HCT116 (cell line): ENCODE measurements around the gene CROCC. TPM values are rescaled to one million over a fixed set of nuclear protein-coding genes. Genes with fewer than 3 reads are reported as not detected.
"Not testable (repeated sequence)": the region's sequence is repeated elsewhere in the genome, so short reads cannot be mapped to it uniquely, and the experiment has no call there.

Source experiments
- ATAC-seq: fragments of 200-7000 bp; cut with Tn5 transposase; 2 replicates; pipeline ENCODE4 v1.9.1; 2020; ENCODE audit warnings: mild to moderate bottlenecking, moderate library complexity
- BruUV-seq: library from RNA; stranded (reverse); fragments of 400-500 nt; replicated peaks from 2 replicates; lab custom pipeline; 2021; lab: Mats Ljungman, UMichigan
- CTCF ChIA-PET: fragments of 300-600 bp; sonication (Branson Sonifier 250); formaldehyde crosslinking; loops from one replicate; lab custom pipeline; 2021; ENCODE audit warnings: antibody characterized with exemption; lab: Charles Lee
- POLR2A ChIA-PET: fragments of 300-600, 350-600 bp; sonication (Branson Sonifier 250); formaldehyde crosslinking; loops from one replicate; lab custom pipeline; 2021; ENCODE audit warnings: antibody characterized with exemption; lab: Charles Lee
- RAD21 ChIA-PET, 2 experiments: fragments of 300-600 bp; sonication (Branson Sonifier 250); formaldehyde crosslinking; loops; one replicate each; lab custom pipeline; 2023; ENCODE audit warnings: low total read pairs in 2 of 2; ENCODE audit not compliant: uncharacterized antibody in 2 of 2, unreplicated experiment in 2 of 2, low non-redundant PET in 1 of 2; lab: Charles Lee
- DNase-seq: peaks from one replicate; pipeline ENCODE4 v3.0.0-alpha.2; 2010; ENCODE audit warnings: low read depth, low spot score
- H2AFZ ChIP-seq: fragments of 200-600 bp; shearing (Covaris generic), sonication (generic); 2 replicates; pipeline ENCODE4 v1.6.1; 2017; ENCODE audit warnings: low read depth, mixed run types, mixed read lengths, antibody characterized with exemption, low read length; ENCODE audit not compliant: poor library complexity, severe bottlenecking
- H3K27ac ChIP-seq: 2 replicates; pipeline ENCODE4 v1.5.1; 2012; ENCODE audit warnings: low read depth, low read length
- H3K27me3 ChIP-seq: fragments of 200-600 bp; sonication (generic); 2 replicates; pipeline ENCODE4 v1.6.1; 2016; ENCODE audit warnings: mixed run types, low read length, mixed read lengths; ENCODE audit not compliant: insufficient read depth
- H3K36me3 ChIP-seq, 2 experiments: fragments of 200-500 bp in 1 of 2; fragments of 200-600 bp in 1 of 2; sonication (Bioruptor generic) in 1 of 2; sonication (generic) in 1 of 2; 2 replicates each; pipeline versions ENCODE4 v1.5.1 to v1.6.1; 2014 to 2016; ENCODE audit warnings: low read length in 2 of 2, inconsistent platforms in 1 of 2, mixed read lengths in 1 of 2, mixed run types in 1 of 2; ENCODE audit not compliant: insufficient read depth in 2 of 2, control insufficient read depth in 1 of 2
- H3K4me1 ChIP-seq, 2 experiments: fragments of 200-600 bp in 1 of 2; sonication (generic) in 1 of 2; 2 replicates each; pipeline versions ENCODE4 v1.5.1 to v1.6.1; 2012 to 2017; ENCODE audit warnings: low read length in 2 of 2, inconsistent platforms in 1 of 2, mild to moderate bottlenecking in 1 of 2, mixed read lengths in 1 of 2, mixed run types in 1 of 2, moderate library complexity in 1 of 2; ENCODE audit not compliant: insufficient read depth in 2 of 2, control insufficient read depth in 1 of 2
- H3K4me2 ChIP-seq: fragments of 200-600 bp; sonication (generic); 2 replicates; pipeline ENCODE4 v1.6.1; 2017; ENCODE audit warnings: mixed run types, low read length, mixed read lengths
- H3K4me3 ChIP-seq, 2 experiments: fragments of 200-600 bp in 1 of 2; sonication (generic) in 1 of 2; replicated peaks in 1 of 2; 2 replicates each; pipeline ENCODE4 v1.5.1; 2011 to 2016; ENCODE audit warnings: low read length in 2 of 2, control low read depth in 1 of 2, low read depth in 1 of 2, mild to moderate bottlenecking in 1 of 2, mixed read lengths in 1 of 2, mixed run types in 1 of 2
- H3K79me2 ChIP-seq: fragments of 200-600 bp; sonication (generic); 2 replicates; pipeline ENCODE4 v1.6.1; 2017; ENCODE audit warnings: mild to moderate bottlenecking, mixed run types, low read length, moderate library complexity, mixed read lengths; ENCODE audit not compliant: insufficient read depth
- H3K9ac ChIP-seq: fragments of 200-600 bp; sonication (generic); 2 replicates; pipeline ENCODE4 v1.6.1; 2016; ENCODE audit warnings: low read length, mixed read lengths
- H3K9me2 ChIP-seq: fragments of 200-600 bp; sonication (generic), shearing (Covaris generic); 2 replicates; pipeline ENCODE4 v1.6.1; 2017; ENCODE audit warnings: mixed run types, mild to moderate bottlenecking, moderate library complexity; ENCODE audit not compliant: insufficient read depth
- H3K9me3 ChIP-seq, 2 experiments: fragments of 200-500 bp in 1 of 2; fragments of 200-600 bp in 1 of 2; sonication (Bioruptor generic) in 1 of 2; sonication (generic) in 1 of 2; 2 replicates each; pipeline ENCODE4 v1.6.1; 2014 to 2017; ENCODE audit warnings: low read length in 2 of 2, mixed read lengths in 2 of 2, inconsistent platforms in 1 of 2, low read depth in 1 of 2, mild to moderate bottlenecking in 1 of 2, mixed run types in 1 of 2, moderate library complexity in 1 of 2; ENCODE audit not compliant: control insufficient read depth in 1 of 2, insufficient read depth in 1 of 2
- H4K20me1 ChIP-seq: fragments of 200-600 bp; sonication (generic), shearing (Covaris generic); 2 replicates; pipeline ENCODE4 v1.6.1; 2017; ENCODE audit warnings: mixed run types, mild to moderate bottlenecking, moderate library complexity; ENCODE audit not compliant: insufficient read depth
- ELF1 ChIP-seq: IDR thresholded peaks from 2 replicates; pipeline ENCODE4 v1.6.1; 2012; ENCODE audit warnings: low read depth, borderline replicate concordance
- EZH2phosphoT487 ChIP-seq: fragments of 200-600 bp; IDR thresholded peaks from 2 replicates; pipeline ENCODE4 v1.6.1; 2018; ENCODE audit warnings: antibody characterized with exemption, borderline replicate concordance
- POLR2A ChIP-seq: IDR thresholded peaks from 2 replicates; pipeline ENCODE4 v1.7.0; 2011; ENCODE audit warnings: borderline replicate concordance; ENCODE audit not compliant: insufficient read depth, insufficient read length; ENCODE audit errors: extremely low read depth
- POLR2AphosphoS5 ChIP-seq: IDR thresholded peaks from 2 replicates; pipeline ENCODE4 v1.6.1; 2011; ENCODE audit warnings: mild to moderate bottlenecking, low read depth, low read length, moderate library complexity
- RAD21 ChIP-seq: IDR thresholded peaks from 2 replicates; pipeline ENCODE4 v1.6.1; 2012; ENCODE audit warnings: low read depth, mild to moderate bottlenecking
- SP1 ChIP-seq: IDR thresholded peaks from 2 replicates; pipeline ENCODE4 v1.6.1; 2012; ENCODE audit warnings: low read depth
- SRF ChIP-seq: IDR thresholded peaks from 2 replicates; pipeline ENCODE4 v1.6.1; 2012; ENCODE audit warnings: low read depth
- YY1 ChIP-seq: IDR thresholded peaks from 2 replicates; pipeline ENCODE4 v1.6.1; 2011; ENCODE audit warnings: low read length, low read depth, moderate library complexity, mild to moderate bottlenecking; ENCODE audit not compliant: insufficient replicate concordance; ENCODE audit errors: extremely low read depth
- ZBTB33 ChIP-seq: IDR thresholded peaks from 2 replicates; pipeline ENCODE4 v1.6.1; 2011; ENCODE audit warnings: mild to moderate bottlenecking, low read length, moderate library complexity; ENCODE audit not compliant: insufficient replicate concordance; ENCODE audit errors: extremely low read depth
- ZFX ChIP-seq: fragments of 450-650 bp; IDR thresholded peaks from 2 replicates; pipeline ENCODE4 v1.6.1; 2017
- ZNF274 ChIP-seq: fragments of 200-500 bp; sonication (Bioruptor generic); IDR thresholded peaks from 2 replicates; pipeline ENCODE4 v1.6.1; 2014; ENCODE audit warnings: mild to moderate bottlenecking, low read depth, low read length, inconsistent platforms
- intact Hi-C: fragments of 100-400 bp; cut with micrococcal nuclease; formaldehyde crosslinking; loops from 2 replicates; pipeline ENCODE4 v1.10.0; 2022
- total RNA-seq: library from RNA; stranded (reverse); gene quantifications from one replicate; pipeline ENCODE4 v1.2.1, GENCODE V29; 2021; ENCODE audit not compliant: unreplicated experiment

Gene CROCC
- total RNA-seq, 1 experiment from 2014 or later: 30.1 TPM

DNA sequence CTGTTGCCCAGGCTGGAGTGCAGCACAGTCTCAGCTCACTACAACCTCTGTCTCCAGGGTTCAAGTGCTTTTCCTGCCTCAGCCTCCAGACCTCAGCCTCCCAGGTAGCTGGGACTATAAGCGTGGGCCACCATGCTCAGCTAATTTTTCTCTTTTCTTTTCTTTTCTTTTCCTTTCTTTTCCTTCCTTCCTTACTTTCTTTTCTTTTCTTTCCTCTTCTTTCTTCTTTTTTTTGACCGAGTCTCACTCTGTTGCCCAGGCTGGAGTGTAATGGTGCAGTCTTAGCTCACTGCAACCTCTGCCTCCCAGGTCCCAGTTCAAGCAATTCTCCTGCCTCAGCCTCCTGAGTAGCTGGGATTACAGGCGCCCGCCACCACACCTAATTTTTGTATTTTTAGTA is 42.4 kb downstream of the CROCC start:
- H2AFZ ChIP-seq, H3K27ac ChIP-seq, H3K9me2 ChIP-seq, DNase-seq, H3K36me3 ChIP-seq, BruUV-seq, H3K27me3 ChIP-seq, H3K4me2 ChIP-seq, H3K79me2 ChIP-seq, H3K9ac ChIP-seq, RAD21 ChIA-PET, H3K9me3 ChIP-seq, H3K4me3 ChIP-seq, POLR2A ChIA-PET, H4K20me1 ChIP-seq, ATAC-seq: not testable (repeated sequence)
- peaks cover 12 to 17% of the 10 kb centered on the region in 2 experiments for H3K4me1 ChIP-seq
- intact Hi-C loops: loop anchor here (5.0 kb wide), 1 partner anchor 48 kb away; the partner anchor contains the start of gene ATP13A2
- CTCF ChIA-PET: interaction anchor here (1.4 kb wide), 1 partner anchor 17 kb away, joined by 8 read pairs; the partner anchor contains the start of gene MFAP2

GRCh38 chr1:16965486-16966067 is 43.8 kb downstream of the CROCC start:
- H2AFZ ChIP-seq: no peak overlapping the region
- H3K27me3 ChIP-seq: no peaks in the 10 kb centered on the region
- ChIA-PET RAD21 (no interaction called here), CTCF (no interaction called here), POLR2A (no interaction called here)
- no peak overlapping the region for H3K9ac ChIP-seq
- H4K20me1 ChIP-seq: no peaks in the 10 kb centered on the region
- H3K36me3 ChIP-seq: no peaks in the 10 kb centered on the region; a peak in 1 of 4 replicates
- no peaks in the 10 kb centered on the region for H3K79me2 ChIP-seq
- intact Hi-C loops: no loop called here
- no peak overlapping the region for H3K4me3 ChIP-seq
- peaks cover 6 to 11% of the 10 kb centered on the region in 2 experiments; a peak in 3 of 4 replicates for H3K4me1 ChIP-seq
- no peak for ATAC-seq
- TF ChIP-seq EZH2phosphoT487 (no peak), SP1 (no peak), ZFX (no peak), ELF1 (no peak), ZNF274 (no peak), SRF (no peak), POLR2A (no peak), RAD21 (no peak), YY1 (no peak), ZBTB33 (no peak), POLR2AphosphoS5 (no peak)
- H3K9me2 ChIP-seq: no peaks in the 10 kb centered on the region
- DNase-seq: no peak
- no peaks in the 10 kb centered on the region for H3K9me3 ChIP-seq
- no TSS peak for BruUV-seq
- no peak overlapping the region for H3K27ac ChIP-seq
- H3K4me2 ChIP-seq: no peak overlapping the region
